BLaER1 (cell line): ENCODE data around the gene SPEG.

Source experiments
- H3K27ac ChIP-seq: shearing (Covaris generic); formaldehyde crosslinking; 2 replicates; pipeline ENCODE4 v1.8.1; 2022
- H3K27me3 ChIP-seq: shearing (Covaris generic); formaldehyde crosslinking; 2 replicates; pipeline ENCODE4 v1.8.1; 2022
- H3K36me3 ChIP-seq: shearing (Covaris generic); formaldehyde crosslinking; 2 replicates; pipeline ENCODE4 v1.8.1; 2022
- H3K4me1 ChIP-seq: shearing (Covaris generic); formaldehyde crosslinking; 2 replicates; pipeline ENCODE4 v1.8.1; 2022
- H3K4me2 ChIP-seq: shearing (Covaris generic); formaldehyde crosslinking; 2 replicates; pipeline ENCODE4 v1.8.1; 2022
- H3K4me3 ChIP-seq: shearing (Covaris generic); formaldehyde crosslinking; 2 replicates; pipeline ENCODE4 v1.8.1; 2022
- H3K9ac ChIP-seq: shearing (Covaris generic); formaldehyde crosslinking; 2 replicates; pipeline ENCODE4 v1.8.1; 2022
- H3K9me3 ChIP-seq: shearing (Covaris generic); formaldehyde crosslinking; 2 replicates; pipeline ENCODE4 v1.8.1; 2022
- H4K20me1 ChIP-seq: shearing (Covaris generic); formaldehyde crosslinking; 2 replicates; pipeline ENCODE4 v1.8.1; 2022
- Cebpa-rat ChIP-seq: shearing (Covaris generic); IDR thresholded peaks from 2 replicates; pipeline ENCODE4 v1.8.1; 2022

The SPEG gene

GRCh38 chr2:219473511-219473910, 38.9 kb downstream of the SPEG start:
- no peaks in the 10 kb centered on the region for H3K27me3 ChIP-seq

DNA sequence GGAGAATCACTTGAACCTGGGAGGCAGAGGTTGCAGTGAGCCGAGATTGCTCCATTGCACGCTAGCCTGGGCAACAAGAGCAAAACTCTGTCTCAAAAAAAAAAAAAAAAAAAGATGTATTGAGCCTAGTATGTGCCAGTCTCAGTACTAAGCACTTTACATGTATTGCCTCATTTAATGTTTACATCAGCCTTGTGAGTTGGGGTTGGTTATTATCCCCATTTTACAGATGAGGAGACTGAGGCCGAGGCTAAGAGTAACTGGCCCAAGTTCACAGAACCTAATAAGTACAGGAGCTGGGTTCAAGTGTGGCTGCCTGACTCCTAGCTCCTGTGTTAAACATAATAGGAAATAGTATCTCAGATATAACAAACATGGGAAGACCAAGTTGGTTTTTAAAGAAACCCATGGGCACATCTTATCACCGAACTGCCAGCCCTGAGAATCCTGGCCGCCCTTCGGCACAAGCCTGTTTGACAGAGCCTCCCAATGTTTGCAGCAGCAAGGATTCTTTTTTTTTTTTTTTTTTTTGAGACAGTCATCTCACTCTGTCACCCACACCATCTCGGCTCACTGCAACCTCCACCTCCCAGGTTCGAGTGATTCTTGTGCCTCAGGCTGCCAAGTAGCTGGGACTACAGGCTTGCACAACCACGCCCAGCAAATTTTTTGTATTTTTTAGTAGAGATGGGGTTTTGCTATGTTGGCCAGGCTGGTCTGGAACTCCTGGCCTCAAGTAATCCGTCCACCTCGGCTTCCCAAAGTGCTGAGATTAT, 39.8 kb downstream of the SPEG start:
- H3K4me3 ChIP-seq: no peak overlapping the region
- TF ChIP-seq Cebpa-rat: no peak
- H3K9ac ChIP-seq: no peak overlapping the region
- 0 out of 2 replicates have a peak, but pooled peaks cover 6% of the 10 kb centered on the region for H3K4me1 ChIP-seq
- no peak overlapping the region for H3K27ac ChIP-seq
- no peaks in the 10 kb centered on the region for H4K20me1 ChIP-seq
- no peaks in the 10 kb centered on the region for H3K9me3 ChIP-seq
- no peak overlapping the region for H3K4me2 ChIP-seq
- no peaks in the 10 kb centered on the region for H3K27me3 ChIP-seq
- H3K36me3 ChIP-seq: peaks cover 10% of the 10 kb centered on the region; the same call in 1 of the 2 replicates

More at GRCh38 chr2:219473511-219473910, 38.9 kb downstream of the SPEG start:
- Histone ChIP-seq H3K36me3 (peaks cover 20% of the 10 kb centered on the region; the same call in 1 of the 2 replicates), H3K9ac (no peak overlapping the region), H3K4me2 (no peak overlapping the region), H3K4me1 (peaks cover 8% of the 10 kb centered on the region), H3K4me3 (no peak overlapping the region), H3K27ac (no peak overlapping the region), H3K9me3 (no peaks in the 10 kb centered on the region), H4K20me1 (no peaks in the 10 kb centered on the region)
- no peak for TF ChIP-seq Cebpa-rat

DNA sequence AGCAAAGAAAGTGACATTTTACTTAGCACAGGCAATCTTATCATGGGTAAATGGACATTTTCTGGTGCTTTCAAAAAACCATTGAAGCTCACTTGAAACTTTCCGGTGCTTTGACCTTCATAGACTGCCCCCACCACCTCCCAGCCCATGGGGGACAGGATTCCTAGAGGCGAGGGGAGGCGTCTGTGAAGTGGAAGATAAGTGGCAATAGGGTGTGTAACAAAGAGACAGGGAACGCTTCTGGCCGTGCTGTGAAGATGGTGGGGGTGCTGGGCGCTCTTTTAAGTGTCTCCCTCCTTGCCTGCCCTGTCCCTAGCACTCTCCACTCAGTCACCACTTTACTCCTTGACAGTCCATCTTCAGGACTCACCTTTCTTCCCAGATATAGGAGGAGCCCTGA, 40.6 kb downstream of the SPEG start:
- no peaks in the 10 kb centered on the region for H4K20me1 ChIP-seq
- no peak overlapping the region for H3K9ac ChIP-seq
- no peak overlapping the region for H3K4me2 ChIP-seq
- H3K4me3 ChIP-seq: no peak overlapping the region
- no peak overlapping the region for H3K27ac ChIP-seq
- H3K4me1 ChIP-seq: 0 out of 2 replicates have a peak, but pooled peaks cover 6% of the 10 kb centered on the region
- peaks cover 9% of the 10 kb centered on the region; the same call in 1 of the 2 replicates for H3K36me3 ChIP-seq
- TF ChIP-seq Cebpa-rat: no peak
- no peaks in the 10 kb centered on the region for H3K9me3 ChIP-seq
- no peaks in the 10 kb centered on the region for H3K27me3 ChIP-seq

GRCh38 chr2:219475697-219476651, 41.3 kb downstream of the SPEG start:
- H3K9me3 ChIP-seq: no peaks in the 10 kb centered on the region
- H3K4me2 ChIP-seq: no peak overlapping the region
- no peak overlapping the region for H3K9ac ChIP-seq
- no peaks in the 10 kb centered on the region for H4K20me1 ChIP-seq
- H3K36me3 ChIP-seq: peaks cover 9% of the 10 kb centered on the region; the same call in 1 of the 2 replicates
- TF ChIP-seq Cebpa-rat: no peak
- no peak overlapping the region for H3K27ac ChIP-seq
- H3K27me3 ChIP-seq: no peaks in the 10 kb centered on the region
- no peak overlapping the region for H3K4me3 ChIP-seq
- 0 out of 2 replicates have a peak, but pooled peaks cover 6% of the 10 kb centered on the region for H3K4me1 ChIP-seq

DNA sequence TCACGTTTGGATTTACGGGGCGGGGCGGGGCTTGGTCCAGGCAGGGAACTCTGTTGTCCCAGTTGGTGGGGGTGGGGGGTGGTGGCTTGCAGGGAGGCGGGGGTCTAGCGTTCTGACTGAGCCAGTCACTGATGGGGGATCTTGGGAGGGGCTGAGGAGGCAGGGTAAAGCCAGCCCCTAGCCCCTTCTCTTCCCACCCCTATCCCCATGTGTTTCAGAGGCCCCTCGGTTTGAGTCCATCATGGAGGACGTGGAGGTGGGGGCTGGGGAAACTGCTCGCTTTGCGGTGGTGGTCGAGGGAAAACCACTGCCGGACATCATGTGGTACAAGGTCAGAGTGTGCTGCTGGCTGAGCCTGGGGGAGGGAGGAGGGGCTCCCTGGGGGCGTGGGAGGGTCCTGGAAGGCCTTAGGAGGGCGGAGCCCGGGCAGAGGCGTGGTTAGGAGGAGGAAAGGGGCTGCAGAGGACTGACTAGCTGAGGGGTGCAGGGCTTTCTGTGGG, 42.1 kb downstream of the SPEG start:
- TF ChIP-seq Cebpa-rat: no peak
- Histone ChIP-seq H3K27ac (no peak overlapping the region), H4K20me1 (no peaks in the 10 kb centered on the region), H3K9ac (no peak overlapping the region), H3K27me3 (no peaks in the 10 kb centered on the region), H3K36me3 (peaks cover 9% of the 10 kb centered on the region; the same call in 1 of the 2 replicates), H3K4me2 (peak overlapping the region; percentile 28), H3K4me1 (0 out of 2 replicates have a peak, but pooled peaks cover 6% of the 10 kb centered on the region), H3K4me3 (no peak overlapping the region), H3K9me3 (no peaks in the 10 kb centered on the region)

DNA sequence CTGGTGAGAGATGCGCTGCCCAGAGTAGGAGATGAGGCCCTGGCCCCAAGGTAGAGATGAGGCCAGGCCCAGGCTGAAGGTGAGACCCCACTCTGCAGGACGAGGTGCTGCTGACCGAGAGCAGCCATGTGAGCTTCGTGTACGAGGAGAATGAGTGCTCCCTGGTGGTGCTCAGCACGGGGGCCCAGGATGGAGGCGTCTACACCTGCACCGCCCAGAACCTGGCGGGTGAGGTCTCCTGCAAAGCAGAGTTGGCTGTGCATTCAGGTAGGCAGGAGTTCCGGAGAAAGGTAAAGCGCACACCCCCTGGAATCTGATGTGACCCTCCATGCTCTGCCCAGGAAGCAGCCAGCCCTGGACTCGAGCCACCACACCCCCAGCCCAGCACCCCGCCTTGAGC, 42.5 kb downstream of the SPEG start:
- no peak overlapping the region for H3K9ac ChIP-seq
- 0 out of 2 replicates have a peak, but pooled peaks cover 6% of the 10 kb centered on the region for H3K4me1 ChIP-seq
- H3K4me3 ChIP-seq: no peak overlapping the region
- no peak overlapping the region for H3K27ac ChIP-seq
- no peak for TF ChIP-seq Cebpa-rat
- H3K4me2 ChIP-seq: peak overlapping the region; percentile 28
- peaks cover under 1% of the 10 kb centered on the region; the same call in 1 of the 2 replicates for H3K27me3 ChIP-seq
- H3K36me3 ChIP-seq: peaks cover 9% of the 10 kb centered on the region; the same call in 1 of the 2 replicates
- H4K20me1 ChIP-seq: no peaks in the 10 kb centered on the region
- no peaks in the 10 kb centered on the region for H3K9me3 ChIP-seq

GRCh38 chr2:219477815-219478214, 43.2 kb downstream of the SPEG start:
- Histone ChIP-seq H3K27ac (no peak overlapping the region), H3K27me3 (peaks cover 7% of the 10 kb centered on the region), H3K4me3 (no peak overlapping the region), H3K9ac (no peak overlapping the region), H3K4me2 (no peak overlapping the region), H4K20me1 (peaks cover 6% of the 10 kb centered on the region; the same call in 1 of the 2 replicates), H3K4me1 (0 out of 2 replicates have a peak, but pooled peaks cover 6% of the 10 kb centered on the region), H3K36me3 (peaks cover 9% of the 10 kb centered on the region; the same call in 1 of the 2 replicates), H3K9me3 (no peaks in the 10 kb centered on the region)
- no peak for TF ChIP-seq Cebpa-rat

DNA sequence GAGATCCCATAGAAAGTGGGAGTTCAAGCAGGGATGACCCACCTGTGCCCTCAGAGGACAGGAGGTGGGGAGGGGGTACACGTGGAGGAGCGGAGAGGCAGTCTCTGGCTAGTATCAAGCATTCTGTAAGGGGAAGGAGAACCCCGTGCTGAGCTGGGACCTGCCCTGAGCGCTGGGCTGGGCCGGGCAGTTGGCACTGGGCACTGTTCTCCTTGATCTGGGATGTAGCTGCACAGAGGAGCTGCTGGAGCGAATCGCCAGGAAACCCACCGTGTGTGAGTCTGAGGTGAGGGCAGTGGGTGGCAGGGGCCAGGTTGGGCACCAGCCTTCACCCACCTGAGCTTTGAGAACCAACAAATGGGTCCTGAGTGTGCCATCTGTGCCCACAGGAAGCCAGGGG, 44.3 kb downstream of the SPEG start:
- H3K4me1 ChIP-seq: 0 out of 2 replicates have a peak, but pooled peaks cover 6% of the 10 kb centered on the region
- H3K27me3 ChIP-seq: peaks cover 18% of the 10 kb centered on the region
- H4K20me1 ChIP-seq: peaks cover 17% of the 10 kb centered on the region; the same call in 1 of the 2 replicates
- H3K4me3 ChIP-seq: no peak overlapping the region
- H3K27ac ChIP-seq: no peak overlapping the region
- peaks cover under 1% of the 10 kb centered on the region; the same call in 1 of the 2 replicates for H3K36me3 ChIP-seq
- H3K9me3 ChIP-seq: no peaks in the 10 kb centered on the region
- TF ChIP-seq Cebpa-rat: no peak
- H3K4me2 ChIP-seq: no peak overlapping the region
- H3K9ac ChIP-seq: no peak overlapping the region

GRCh38 chr2:219480004-219480403, 45.4 kb downstream of the SPEG start:
- no peak overlapping the region for H3K4me3 ChIP-seq
- H3K36me3 ChIP-seq: no peaks in the 10 kb centered on the region

More at GRCh38 chr2:219480004-219480403, 45.4 kb downstream of the SPEG start:
- no peak overlapping the region for H3K9ac ChIP-seq
- H3K9me3 ChIP-seq: no peaks in the 10 kb centered on the region
- 0 out of 2 replicates have a peak, but pooled peaks cover 6% of the 10 kb centered on the region for H3K4me1 ChIP-seq
- H3K4me2 ChIP-seq: no peak overlapping the region
- peaks cover 27% of the 10 kb centered on the region; the same call in 1 of the 2 replicates for H4K20me1 ChIP-seq
- peaks cover 29% of the 10 kb centered on the region for H3K27me3 ChIP-seq
- H3K27ac ChIP-seq: no peak overlapping the region
- TF ChIP-seq Cebpa-rat: no peak
